GM12875 (cell line): ENCODE measurements around the gene PKD1.

Experiments used
- H3K4me3 ChIP-seq: one replicate; pipeline ENCODE4 v1.5.1; 2011; ENCODE audit warnings: low read depth, low read length, control low read depth
- TF ChIP-seq, protein P1 (sequence below): IDR thresholded peaks from 2 replicates; pipeline ENCODE4 v1.5.1; 2011; ENCODE audit warnings: low read depth, mild to moderate bottlenecking, control low read depth, inconsistent platforms, low read length, moderate library complexity, borderline replicate concordance; ENCODE audit not compliant: insufficient read depth

PKD1 gene

GRCh38 chr16:2179576-2179975, 43.9 kb upstream of the PKD1 start:
- H3K4me3 ChIP-seq: no peak overlapping the region
- TF ChIP-seq, protein P1, sequence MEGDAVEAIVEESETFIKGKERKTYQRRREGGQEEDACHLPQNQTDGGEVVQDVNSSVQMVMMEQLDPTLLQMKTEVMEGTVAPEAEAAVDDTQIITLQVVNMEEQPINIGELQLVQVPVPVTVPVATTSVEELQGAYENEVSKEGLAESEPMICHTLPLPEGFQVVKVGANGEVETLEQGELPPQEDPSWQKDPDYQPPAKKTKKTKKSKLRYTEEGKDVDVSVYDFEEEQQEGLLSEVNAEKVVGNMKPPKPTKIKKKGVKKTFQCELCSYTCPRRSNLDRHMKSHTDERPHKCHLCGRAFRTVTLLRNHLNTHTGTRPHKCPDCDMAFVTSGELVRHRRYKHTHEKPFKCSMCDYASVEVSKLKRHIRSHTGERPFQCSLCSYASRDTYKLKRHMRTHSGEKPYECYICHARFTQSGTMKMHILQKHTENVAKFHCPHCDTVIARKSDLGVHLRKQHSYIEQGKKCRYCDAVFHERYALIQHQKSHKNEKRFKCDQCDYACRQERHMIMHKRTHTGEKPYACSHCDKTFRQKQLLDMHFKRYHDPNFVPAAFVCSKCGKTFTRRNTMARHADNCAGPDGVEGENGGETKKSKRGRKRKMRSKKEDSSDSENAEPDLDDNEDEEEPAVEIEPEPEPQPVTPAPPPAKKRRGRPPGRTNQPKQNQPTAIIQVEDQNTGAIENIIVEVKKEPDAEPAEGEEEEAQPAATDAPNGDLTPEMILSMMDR: no peak

GRCh38 chr16:2179107-2179501, 43.4 kb upstream of the PKD1 start:
- no peak overlapping the region for H3K4me3 ChIP-seq
- TF ChIP-seq, protein P1: no peak

DNA sequence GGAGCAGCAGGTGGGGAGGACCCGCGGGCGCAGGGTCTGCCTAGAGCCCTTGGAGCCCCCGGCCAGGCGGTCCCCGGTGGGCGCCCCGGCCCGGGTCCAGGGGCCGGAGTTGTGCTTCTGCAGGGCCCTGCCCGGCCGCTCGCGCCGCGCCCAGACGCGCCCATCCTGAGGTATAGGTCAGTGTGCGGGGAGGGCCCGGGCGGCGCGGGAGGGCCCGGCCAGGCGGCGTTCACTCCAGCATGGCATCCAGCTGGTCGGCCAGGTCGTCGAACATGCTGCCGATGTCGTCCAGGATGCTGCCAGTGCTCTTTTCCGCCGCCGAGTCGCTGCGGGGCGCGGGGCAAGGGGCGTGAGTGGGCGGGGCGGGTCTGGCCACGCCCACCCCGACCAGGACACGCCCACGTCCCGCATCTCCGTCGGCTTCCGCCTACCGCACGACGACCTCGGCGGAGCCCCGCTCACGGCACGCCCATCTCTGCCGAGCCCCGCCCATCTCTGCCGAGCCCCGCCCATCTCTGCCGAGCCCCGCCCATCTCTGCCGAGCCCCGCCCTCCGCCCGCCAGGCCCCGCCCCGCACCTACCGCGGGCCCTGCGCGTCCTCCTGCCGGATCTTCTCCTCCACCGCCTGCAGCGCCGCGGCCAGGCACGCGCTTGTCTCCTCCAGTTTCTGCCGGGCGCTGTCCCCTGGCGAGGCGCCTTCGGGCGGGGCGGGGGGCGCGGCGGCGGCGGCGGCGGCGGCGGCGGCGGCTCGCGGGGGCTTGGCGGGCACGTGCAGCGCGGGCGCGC, 42.8 kb upstream of the PKD1 start:
- TF ChIP-seq, protein P1: no peak
- H3K4me3 ChIP-seq: no peak overlapping the region

DNA sequence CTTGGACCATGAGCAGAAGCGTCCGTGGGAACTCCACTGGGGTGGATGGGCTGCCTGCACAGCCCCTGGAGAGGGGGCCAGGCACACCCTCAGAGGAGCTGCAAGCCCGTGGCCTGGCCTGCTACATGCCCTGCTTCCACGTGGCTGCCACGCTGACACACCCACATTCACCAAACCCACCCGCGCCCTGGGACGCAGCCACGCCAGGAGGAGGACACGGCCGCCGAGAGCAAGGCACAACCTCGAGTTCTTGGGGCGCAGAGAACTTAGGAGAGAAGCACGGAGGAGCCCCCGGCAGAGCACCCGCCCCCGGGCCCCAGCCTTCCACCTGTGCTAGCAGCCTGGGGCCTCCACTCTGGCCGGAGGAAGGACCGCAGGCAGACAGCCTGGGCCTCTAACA, 41.9 kb upstream of the PKD1 start:
- TF ChIP-seq, protein P1: no peak
- no peak overlapping the region for H3K4me3 ChIP-seq

DNA sequence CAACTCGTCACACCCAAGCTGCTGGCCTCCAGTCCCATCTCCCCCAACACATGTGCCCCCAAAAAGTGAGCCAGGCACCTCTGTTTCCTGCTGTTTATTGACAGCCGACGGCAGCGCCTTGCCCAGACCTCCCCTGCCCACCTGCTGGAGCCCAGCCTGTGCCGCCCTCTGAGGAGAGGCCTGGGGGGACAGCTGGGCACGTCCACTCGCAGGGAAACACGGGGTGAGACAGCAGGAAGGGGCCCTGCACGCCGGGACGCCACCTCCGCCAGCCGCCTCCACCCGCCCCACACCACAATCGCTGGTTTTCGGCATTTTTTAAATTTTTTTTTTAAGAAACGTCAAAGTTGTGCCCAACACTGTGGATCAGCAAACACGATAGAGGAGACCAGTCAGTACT, 41.4 kb upstream of the PKD1 start:
- H3K4me3 ChIP-seq: no peak overlapping the region
- TF ChIP-seq, protein P1: no peak

DNA sequence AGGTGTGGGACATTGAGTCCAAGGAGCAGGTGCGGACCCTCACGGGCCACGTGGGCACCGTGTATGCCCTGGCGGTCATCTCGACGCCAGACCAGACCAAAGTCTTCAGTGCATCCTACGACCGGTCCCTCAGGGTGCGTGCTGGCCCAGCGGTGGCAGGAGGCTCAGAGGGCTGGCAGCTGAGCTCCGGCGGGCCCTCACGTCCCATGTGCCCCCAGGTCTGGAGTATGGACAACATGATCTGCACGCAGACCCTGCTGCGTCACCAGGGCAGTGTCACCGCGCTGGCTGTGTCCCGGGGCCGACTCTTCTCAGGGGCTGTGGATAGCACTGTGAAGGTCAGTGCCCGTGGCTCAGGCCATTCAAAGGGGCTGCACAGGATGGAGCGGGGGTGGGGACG, 40.3 kb upstream of the PKD1 start:
- H3K4me3 ChIP-seq: no peak overlapping the region
- TF ChIP-seq, protein P1: no peak

- TF ChIP-seq, protein P1: no peak
- H3K4me3 ChIP-seq: no peak overlapping the region
Observed at GRCh38 chr16:2175454-2175853, 39.8 kb upstream of the PKD1 start.
